HG03432 (cell line): ENCODE results near the gene SUMF1.
"Not testable (repeated sequence)": the region's sequence is repeated elsewhere in the genome, so short reads cannot be mapped to it uniquely, and the experiment has no call there.

Source experiments
- ATAC-seq: cut with Tn5 transposase; IDR thresholded peaks from one replicate; pipeline ENCODE4 v1.9.1; 2021; ENCODE audit warnings: mild to moderate bottlenecking, moderate library complexity; ENCODE audit not compliant: unreplicated experiment

Gene SUMF1

GRCh38 chr3:4341336-4341675 lies 125.8 kb downstream of the SUMF1 start:
- ATAC-seq, result no peak

- no peak for ATAC-seq
These were observed 126.4 kb downstream of the SUMF1 start for GRCh38 chr3:4340411-4341335.

GRCh38 chr3:4340077-4340410 lies 127.0 kb downstream of the SUMF1 start:
- no peak for ATAC-seq

- ATAC-seq, result no peak
These were observed 128.3 kb downstream of the SUMF1 start for GRCh38 chr3:4338751-4339150.

GRCh38 chr3:4336850-4337546 lies 130.1 kb downstream of the SUMF1 start:
- no peak for ATAC-seq

GRCh38 chr3:4335840-4336562 lies 131.1 kb downstream of the SUMF1 start:
- no peak for ATAC-seq

GRCh38 chr3:4334548-4334947 lies 132.5 kb downstream of the SUMF1 start:
- no peak for ATAC-seq

GRCh38 chr3:4332991-4333390 lies 134.1 kb downstream of the SUMF1 start:
- no peak for ATAC-seq

GRCh38 chr3:4332574-4332973 lies 134.5 kb downstream of the SUMF1 start:
- ATAC-seq, result no peak

GRCh38 chr3:4332111-4332510 lies 135.0 kb downstream of the SUMF1 start:
- ATAC-seq, result no peak

- ATAC-seq, result not testable (repeated sequence)
These were observed 137.3 kb downstream of the SUMF1 start for GRCh38 chr3:4329806-4330205.

- no peak for ATAC-seq
These were observed 140.2 kb downstream of the SUMF1 start for GRCh38 chr3:4326868-4327267.

- ATAC-seq, result no peak
These were observed 143.6 kb downstream of the SUMF1 start for GRCh38 chr3:4323246-4324027.

GRCh38 chr3:4322635-4323034 lies 144.4 kb downstream of the SUMF1 start:
- no peak for ATAC-seq

- no peak for ATAC-seq
These were observed 145.3 kb downstream of the SUMF1 start for GRCh38 chr3:4321732-4322131.

- ATAC-seq, result no peak
These were observed 146.8 kb downstream of the SUMF1 start for GRCh38 chr3:4320096-4320911.

GRCh38 chr3:4314688-4315087 lies 152.4 kb downstream of the SUMF1 start:
- no peak for ATAC-seq

GRCh38 chr3:4313606-4314293 lies 153.3 kb downstream of the SUMF1 start:
- ATAC-seq, result no peak

- ATAC-seq, result no peak
These were observed 155.6 kb downstream of the SUMF1 start for GRCh38 chr3:4311496-4311895.
